A549 (cell line): Measurements from ENCODE around the gene SPOCK2. TPM values are rescaled to one million over a fixed set of nuclear protein-coding genes. Genes with fewer than 3 reads are reported as not detected.

Experiments
- ATAC-seq, 2 experiments: fragments of 200-7000 bp in 1 of 2; fragments of >200 bp in 1 of 2; cut with Nextera tagmentation in 1 of 2; cut with Tn5 transposase in 1 of 2; 3 replicates each; pipeline versions ENCODE4 v1.8.0 to v1.9.1; 2018 to 2020; ENCODE audit warnings: mild to moderate bottlenecking in 1 of 2, moderate library complexity in 1 of 2
- CTCF ChIA-PET: fragments of 300-600 bp; sonication (Branson Sonifier 250); formaldehyde crosslinking; extraction: SDS; loops from one replicate; lab custom pipeline; 2021; ENCODE audit warnings: antibody characterized with exemption, inconsistent platforms; lab: Yijun Ruan, JAX
- POLR2A ChIA-PET: fragments of 350-600 bp; formaldehyde crosslinking; extraction: SDS; loops from one replicate; lab custom pipeline; 2021; ENCODE audit warnings: antibody characterized with exemption, inconsistent platforms; lab: Yijun Ruan, JAX
- DNase-seq, 2 experiments: peaks; one replicate each; pipeline versions ENCODE4 v3.0.0 to v3.0.0-alpha.2; 2011 to 2016; ENCODE audit warnings: low read depth in 1 of 2, low spot score in 1 of 2
- FAIRE-seq: peaks from 2 replicates; lab custom pipeline; 2011; peaks lifted over from hg19 to GRCh38; lab: Jason Lieb, UNC
- H3K27ac ChIP-seq, 2 experiments: fragments of >200 bp; sonication (Bioruptor Twin); formaldehyde crosslinking; 3 replicates each; pipeline ENCODE4 v1.5.1; 2016 to 2017
- H3K4me1 ChIP-seq: fragments of >200 bp; sonication (Bioruptor Twin); formaldehyde crosslinking; 3 replicates; pipeline ENCODE4 v1.6.1; 2016
- H3K4me2 ChIP-seq: fragments of >200 bp; sonication (Bioruptor Twin); formaldehyde crosslinking; 3 replicates; pipeline ENCODE4 v1.6.1; 2016
- H3K4me3 ChIP-seq: fragments of >200 bp; sonication (Bioruptor Twin); formaldehyde crosslinking; 3 replicates; pipeline ENCODE4 v1.5.1; 2016
- H3K9me3 ChIP-seq: fragments of >200 bp; sonication (Bioruptor Twin); formaldehyde crosslinking; 3 replicates; pipeline ENCODE4 v1.6.1; 2016
- BHLHE40 ChIP-seq: IDR thresholded peaks from 2 replicates; pipeline ENCODE4 v1.6.1; 2012; ENCODE audit warnings: low read depth, low read length, inconsistent platforms
- EHMT2 ChIP-seq: fragments of 200-600 bp; sonication (generic); IDR thresholded peaks from 2 replicates; pipeline ENCODE4 v1.6.1; 2016; ENCODE audit warnings: antibody characterized with exemption, low read depth, mild to moderate bottlenecking, moderate library complexity
- ELK1 ChIP-seq: fragments of 150-350 bp; IDR thresholded peaks from 2 replicates; pipeline ENCODE4 v1.6.1; 2014; ENCODE audit warnings: low read depth, mild to moderate bottlenecking, low read length
- ESRRA ChIP-seq: fragments of 150-350 bp; IDR thresholded peaks from 2 replicates; pipeline ENCODE4 v1.6.1; 2014; ENCODE audit warnings: mild to moderate bottlenecking, low read length, borderline replicate concordance
- HDAC2 ChIP-seq: fragments of 200-600 bp; sonication (generic); IDR thresholded peaks from 2 replicates; pipeline ENCODE4 v1.6.1; 2016
- HES2 ChIP-seq: fragments of >200 bp; sonication (Bioruptor Twin); formaldehyde crosslinking; IDR thresholded peaks from 2 replicates; pipeline ENCODE4 v1.6.1; 2016
- HEYL ChIP-seq: fragments of 250-450 bp; sonication (Bioruptor Pico); IDR thresholded peaks from 2 replicates; pipeline ENCODE4 v1.8.0; 2021; ENCODE audit warnings: mild to moderate bottlenecking, moderate library complexity
- JUN ChIP-seq, 2 experiments: fragments of >200 bp; sonication (Bioruptor Twin); formaldehyde crosslinking; IDR thresholded peaks; 2 replicates in 1 of 2; 3 replicates in 1 of 2; pipeline ENCODE4 v1.6.1; 2016 to 2017
- JUNB ChIP-seq: fragments of >200 bp; sonication (Bioruptor Twin); formaldehyde crosslinking; IDR thresholded peaks from 2 replicates; pipeline ENCODE4 v1.6.1; 2016
- KDM5A ChIP-seq: fragments of 200-600 bp; sonication (generic); IDR thresholded peaks from 2 replicates; pipeline ENCODE4 v1.6.1; 2016; ENCODE audit warnings: antibody characterized with exemption, mild to moderate bottlenecking
- MAFK ChIP-seq: fragments of 450-650 bp; IDR thresholded peaks from 2 replicates; pipeline ENCODE4 v1.6.1; 2014; ENCODE audit not compliant: partially characterized antibody
- MYC ChIP-seq: IDR thresholded peaks from 2 replicates; pipeline ENCODE4 v1.6.1; 2012; ENCODE audit warnings: mild to moderate bottlenecking, inconsistent platforms, low read length, improper control_type of control experiment, borderline replicate concordance
- NFE2L2 ChIP-seq: fragments of 150-350 bp; conservative IDR thresholded peaks from 2 replicates; pipeline ENCODE4 v1.6.1; 2014; ENCODE audit warnings: low read length
- NPAS2 ChIP-seq: fragments of 250-450 bp; sonication (Bioruptor Pico); IDR thresholded peaks from 2 replicates; pipeline ENCODE4 v1.8.0; 2022; ENCODE audit warnings: mild to moderate bottlenecking, moderate library complexity, borderline replicate concordance
- PHF8 ChIP-seq: fragments of 200-600 bp; sonication (generic); IDR thresholded peaks from 2 replicates; pipeline ENCODE4 v1.6.1; 2016; ENCODE audit warnings: low read depth, mild to moderate bottlenecking, antibody characterized with exemption, moderate library complexity, borderline replicate concordance
- RFX5 ChIP-seq: fragments of 450-650 bp; IDR thresholded peaks from 2 replicates; pipeline ENCODE4 v1.7.1; 2014; ENCODE audit warnings: antibody characterized with exemption, mild to moderate bottlenecking, moderate library complexity
- RNF2 ChIP-seq: fragments of 200-600 bp; sonication (generic); IDR thresholded peaks from 2 replicates; pipeline ENCODE4 v1.6.1; 2016; ENCODE audit warnings: low read depth, mild to moderate bottlenecking, antibody characterized with exemption, moderate library complexity, borderline replicate concordance
- SMC3 ChIP-seq: fragments of >200 bp; sonication (Bioruptor Twin); formaldehyde crosslinking; IDR thresholded peaks from 3 replicates; pipeline ENCODE4 v1.6.1; 2018; ENCODE audit warnings: inconsistent platforms
- TP53 ChIP-seq: fragments of 250-450 bp; sonication (Bioruptor Pico); IDR thresholded peaks from 2 replicates; pipeline ENCODE4 v1.5.0; 2021; ENCODE audit warnings: mild to moderate bottlenecking, moderate library complexity
- ZSCAN20 ChIP-seq: fragments of 250-450 bp; sonication (Bioruptor Pico); IDR thresholded peaks from 2 replicates; pipeline ENCODE4 v1.8.0; 2022; ENCODE audit warnings: mild to moderate bottlenecking, moderate library complexity
- WGBS: methylation state at CpG from one replicate; pipeline ENCODE4 v1.1.6; 2017; ENCODE audit errors: missing lambda C conversion rate; 5-methylcytosine and 5-hydroxymethylcytosine counted together
- polyA plus RNA-seq, 4 experiments: library from polyadenylated mRNA; depleted of rRNA in 3 of 4; stranded (reverse); fragments of >200 nt; fragmentation: RNase III in 1 of 4; extraction: RNeasy Plus Mini Kit Qiagen cat#74134 plus additional on column Dnase treatment in 1 of 4; gene quantifications; 2 replicates in 3 of 4; 3 replicates in 1 of 4; pipeline ENCODE4 v1.2.3, GENCODE V29; 2011 to 2017
- TF ChIP-seq, protein P1 (sequence below): fragments of 250-450 bp; sonication (Bioruptor Pico); IDR thresholded peaks from 2 replicates; pipeline ENCODE4 v1.5.0; 2020; ENCODE audit warnings: low read depth, mild to moderate bottlenecking, moderate library complexity
- TF ChIP-seq, protein P2 (sequence below): IDR thresholded peaks from 2 replicates; pipeline ENCODE4 v1.6.1; 2012; ENCODE audit warnings: low read depth, borderline replicate concordance
- TF ChIP-seq, protein P3 (sequence below): IDR thresholded peaks from 2 replicates; pipeline ENCODE4 v1.6.1; 2012
- TF ChIP-seq, protein P4 (sequence below): fragments of 250-450 bp; sonication (Bioruptor Pico); IDR thresholded peaks from 2 replicates; pipeline ENCODE4 v1.5.0; 2021; ENCODE audit warnings: mild to moderate bottlenecking, moderate library complexity, borderline replicate concordance
- TF ChIP-seq, protein P5 (sequence below): fragments of 200-600 bp; sonication (generic); IDR thresholded peaks from 2 replicates; pipeline ENCODE4 v1.6.1; 2016; ENCODE audit warnings: antibody characterized with exemption, mild to moderate bottlenecking, moderate library complexity

Gene SPOCK2
- polyA plus RNA-seq, 2 of the 4 experiments (the other 2 are of a cell fraction) = 0.52 to 0.67 TPM

DNA sequence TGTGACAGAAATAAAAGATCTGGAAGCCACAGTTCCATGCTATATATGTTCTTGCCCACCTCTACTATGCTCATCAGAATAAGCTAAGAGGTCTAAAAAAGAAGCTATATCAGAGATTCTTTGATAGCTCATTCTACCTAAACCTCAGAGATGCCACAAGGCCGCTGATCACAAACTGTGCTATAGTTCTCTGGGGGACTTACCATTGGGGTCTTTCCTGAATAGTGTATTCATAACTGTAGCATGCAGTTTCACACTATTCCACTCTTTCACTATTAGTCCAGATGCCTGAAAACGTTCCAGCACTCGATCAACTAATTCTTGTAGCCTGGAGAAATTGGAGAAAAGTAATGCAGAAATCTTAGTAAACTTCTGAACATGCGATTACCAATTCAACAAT is 44.5 kb upstream of the SPOCK2 start (continued):
- TF ChIP-seq NPAS2 (no peak), ZSCAN20 (CRISPR knock-in tag) (no peak), ESRRA (no peak)
- TF ChIP-seq, protein P1, sequence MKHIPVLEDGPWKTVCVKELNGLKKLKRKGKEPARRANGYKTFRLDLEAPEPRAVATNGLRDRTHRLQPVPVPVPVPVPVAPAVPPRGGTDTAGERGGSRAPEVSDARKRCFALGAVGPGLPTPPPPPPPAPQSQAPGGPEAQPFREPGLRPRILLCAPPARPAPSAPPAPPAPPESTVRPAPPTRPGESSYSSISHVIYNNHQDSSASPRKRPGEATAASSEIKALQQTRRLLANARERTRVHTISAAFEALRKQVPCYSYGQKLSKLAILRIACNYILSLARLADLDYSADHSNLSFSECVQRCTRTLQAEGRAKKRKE (CRISPR knock-in tag) = no peak
- TF ChIP-seq, protein P2, sequence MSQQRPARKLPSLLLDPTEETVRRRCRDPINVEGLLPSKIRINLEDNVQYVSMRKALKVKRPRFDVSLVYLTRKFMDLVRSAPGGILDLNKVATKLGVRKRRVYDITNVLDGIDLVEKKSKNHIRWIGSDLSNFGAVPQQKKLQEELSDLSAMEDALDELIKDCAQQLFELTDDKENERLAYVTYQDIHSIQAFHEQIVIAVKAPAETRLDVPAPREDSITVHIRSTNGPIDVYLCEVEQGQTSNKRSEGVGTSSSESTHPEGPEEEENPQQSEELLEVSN = no peak

GRCh38 chr10:72127571-72127970 is 39.2 kb upstream of the SPOCK2 start:
- H3K4me1 ChIP-seq = peaks cover 44% of the 10 kb centered on the region
- TF ChIP-seq RNF2 (no peak), SMC3 (no peak), ESRRA (no peak), NFE2L2 (no peak), ZSCAN20 (CRISPR knock-in tag) (no peak), RFX5 (no peak), HEYL (CRISPR knock-in tag) (no peak), EHMT2 (no peak), JUNB (no peak), JUN (IDR thresholded peaks at IDR 0.05) (no peak), MYC (no peak), MAFK (no peak), HDAC2 (no peak), ELK1 (no peak)
- TF ChIP-seq, protein P3, sequence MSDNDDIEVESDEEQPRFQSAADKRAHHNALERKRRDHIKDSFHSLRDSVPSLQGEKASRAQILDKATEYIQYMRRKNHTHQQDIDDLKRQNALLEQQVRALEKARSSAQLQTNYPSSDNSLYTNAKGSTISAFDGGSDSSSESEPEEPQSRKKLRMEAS = no peak
- H3K4me3 ChIP-seq = no peak overlapping the region
- ChIA-PET POLR2A (no interaction called here), CTCF (interaction anchor here (0.6 to 6.2 kb wide), 16 partner anchors 8 to 401 kb away, joined by 3 to 91 read pairs (median 8); partner anchors contain the start of genes ANAPC16 and ASCC1)
- H3K9me3 ChIP-seq = no peaks in the 10 kb centered on the region
- DNase-seq (no peak), ATAC-seq (no peak), FAIRE-seq (no peak)
- WGBS = 53% methylated on average over 2 of the region's 2 CpGs
- H3K4me2 ChIP-seq = no peak overlapping the region
- H3K27ac ChIP-seq = peak overlapping the region in 1 of 2 experiments; percentile 5; a peak in 1 of 6 replicates

GRCh38 chr10:72126872-72127232 is 38.5 kb upstream of the SPOCK2 start:
- H3K4me3 ChIP-seq = no peak overlapping the region
- POLR2A ChIA-PET = interaction anchor here (0.5 to 2.1 kb wide), 5 partner anchors 89 to 148 kb away, joined by 4 to 14 read pairs (median 5); partner anchors contain the start of genes ANAPC16, ASCC1 and DDIT4
- H3K9me3 ChIP-seq = no peaks in the 10 kb centered on the region
- CTCF ChIA-PET = interaction anchor here (0.6 to 6.2 kb wide), 46 partner anchors 7 to 400 kb away, joined by 3 to 91 read pairs (median 6); partner anchors contain the start of genes ANAPC16 and ASCC1
- peak in 1 of 2 experiments; percentile 39; a peak in 1 of 6 replicates for ATAC-seq
- no peak overlapping the region for H3K4me2 ChIP-seq
- FAIRE-seq = no peak
- WGBS = 92% methylated on average over 3 of the region's 3 CpGs
- no peak for TF ChIP-seq HES2
- TF ChIP-seq HEYL (CRISPR knock-in tag) = no peak
- TF ChIP-seq, protein P2 = no peak
- TF ChIP-seq TP53 (CRISPR knock-in tag) = no peak
- TF ChIP-seq, protein P4, sequence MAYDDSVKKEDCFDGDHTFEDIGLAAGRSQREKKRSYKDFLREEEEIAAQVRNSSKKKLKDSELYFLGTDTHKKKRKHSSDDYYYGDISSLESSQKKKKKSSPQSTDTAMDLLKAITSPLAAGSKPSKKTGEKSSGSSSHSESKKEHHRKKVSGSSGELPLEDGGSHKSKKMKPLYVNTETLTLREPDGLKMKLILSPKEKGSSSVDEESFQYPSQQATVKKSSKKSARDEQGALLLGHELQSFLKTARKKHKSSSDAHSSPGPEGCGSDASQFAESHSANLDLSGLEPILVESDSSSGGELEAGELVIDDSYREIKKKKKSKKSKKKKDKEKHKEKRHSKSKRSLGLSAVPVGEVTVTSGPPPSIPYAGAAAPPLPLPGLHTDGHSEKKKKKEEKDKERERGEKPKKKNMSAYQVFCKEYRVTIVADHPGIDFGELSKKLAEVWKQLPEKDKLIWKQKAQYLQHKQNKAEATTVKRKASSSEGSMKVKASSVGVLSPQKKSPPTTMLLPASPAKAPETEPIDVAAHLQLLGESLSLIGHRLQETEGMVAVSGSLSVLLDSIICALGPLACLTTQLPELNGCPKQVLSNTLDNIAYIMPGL (CRISPR knock-in tag) = no peak
- TF ChIP-seq RNF2 = no peak
- TF ChIP-seq KDM5A = no peak
- TF ChIP-seq BHLHE40 = no peak
- TF ChIP-seq PHF8 = no peak
- TF ChIP-seq, protein P5, sequence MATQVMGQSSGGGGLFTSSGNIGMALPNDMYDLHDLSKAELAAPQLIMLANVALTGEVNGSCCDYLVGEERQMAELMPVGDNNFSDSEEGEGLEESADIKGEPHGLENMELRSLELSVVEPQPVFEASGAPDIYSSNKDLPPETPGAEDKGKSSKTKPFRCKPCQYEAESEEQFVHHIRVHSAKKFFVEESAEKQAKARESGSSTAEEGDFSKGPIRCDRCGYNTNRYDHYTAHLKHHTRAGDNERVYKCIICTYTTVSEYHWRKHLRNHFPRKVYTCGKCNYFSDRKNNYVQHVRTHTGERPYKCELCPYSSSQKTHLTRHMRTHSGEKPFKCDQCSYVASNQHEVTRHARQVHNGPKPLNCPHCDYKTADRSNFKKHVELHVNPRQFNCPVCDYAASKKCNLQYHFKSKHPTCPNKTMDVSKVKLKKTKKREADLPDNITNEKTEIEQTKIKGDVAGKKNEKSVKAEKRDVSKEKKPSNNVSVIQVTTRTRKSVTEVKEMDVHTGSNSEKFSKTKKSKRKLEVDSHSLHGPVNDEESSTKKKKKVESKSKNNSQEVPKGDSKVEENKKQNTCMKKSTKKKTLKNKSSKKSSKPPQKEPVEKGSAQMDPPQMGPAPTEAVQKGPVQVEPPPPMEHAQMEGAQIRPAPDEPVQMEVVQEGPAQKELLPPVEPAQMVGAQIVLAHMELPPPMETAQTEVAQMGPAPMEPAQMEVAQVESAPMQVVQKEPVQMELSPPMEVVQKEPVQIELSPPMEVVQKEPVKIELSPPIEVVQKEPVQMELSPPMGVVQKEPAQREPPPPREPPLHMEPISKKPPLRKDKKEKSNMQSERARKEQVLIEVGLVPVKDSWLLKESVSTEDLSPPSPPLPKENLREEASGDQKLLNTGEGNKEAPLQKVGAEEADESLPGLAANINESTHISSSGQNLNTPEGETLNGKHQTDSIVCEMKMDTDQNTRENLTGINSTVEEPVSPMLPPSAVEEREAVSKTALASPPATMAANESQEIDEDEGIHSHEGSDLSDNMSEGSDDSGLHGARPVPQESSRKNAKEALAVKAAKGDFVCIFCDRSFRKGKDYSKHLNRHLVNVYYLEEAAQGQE = no peak
- TF ChIP-seq MYC = no peak
- TF ChIP-seq JUNB = no peak
- H3K27ac ChIP-seq = peak overlapping the region; percentile 51 to 65; a peak in 5 of 6 replicates
- peaks cover 39% of the 10 kb centered on the region; the same call in 2 of the 3 replicates for H3K4me1 ChIP-seq
- DNase-seq = no peak
